ENCODE data around the gene POU6F2. TPM values are rescaled to one million over a fixed set of nuclear protein-coding genes. Genes with fewer than 3 reads are reported as not detected.

Gene POU6F2
- total RNA-seq, 4 donors from 2014 or later, result not detected

DNA sequence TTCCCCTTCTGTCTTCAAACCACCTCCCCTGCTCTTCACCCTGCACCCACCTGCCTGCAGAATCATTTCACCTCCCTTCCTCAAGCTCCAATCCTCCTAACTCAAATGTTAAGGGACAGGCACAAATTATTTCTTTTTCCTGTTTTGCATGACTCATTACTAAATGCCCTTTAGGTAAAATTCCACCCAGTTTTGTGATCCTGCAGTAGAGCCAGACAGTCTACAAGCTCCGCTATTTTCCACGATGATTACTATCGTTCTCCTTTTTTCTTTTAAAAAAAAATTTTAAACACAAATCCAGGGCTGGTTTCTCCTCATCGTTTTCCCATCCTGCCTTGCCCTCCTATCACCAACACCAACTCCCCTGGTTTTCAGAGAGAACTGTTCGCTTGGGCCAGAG lies 401.7 kb downstream of the POU6F2 start:
- no peak for ATAC-seq

DNA sequence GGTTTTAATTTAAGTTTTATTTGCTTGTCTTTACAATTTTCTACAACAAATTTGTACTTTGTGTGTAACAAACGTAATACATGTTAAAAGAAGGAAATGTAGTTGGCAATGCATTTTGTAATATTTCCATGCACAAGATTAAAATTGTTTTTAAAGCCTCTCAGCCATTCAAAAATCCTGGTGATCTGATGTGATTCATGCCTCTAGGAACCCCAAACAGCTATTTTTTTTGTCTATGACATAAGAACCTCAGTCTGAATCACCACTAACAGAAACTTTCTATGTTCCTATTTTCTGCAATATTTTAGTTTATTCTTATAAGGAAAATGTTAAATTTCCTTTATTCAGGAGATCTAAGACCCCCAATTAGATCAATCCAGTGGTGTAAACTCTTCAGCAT lies 405.4 kb downstream of the POU6F2 start:
- Histone ChIP-seq H3K27ac (no peak overlapping the region), H3K4me1 (no peaks in the 10 kb centered on the region), H3K36me3 (no peaks in the 10 kb centered on the region), H3K9me3 (no peaks in the 10 kb centered on the region), H3K27me3 (no peaks in the 10 kb centered on the region), H3K4me3 (no peak overlapping the region)
- in situ Hi-C loops (cut with MboI; ENCODE audit: low sequenced_read_pairs in 4 of 4), result no loop called here
- DNase-seq (no peak), ATAC-seq (no peak)
- TF ChIP-seq, protein P1, sequence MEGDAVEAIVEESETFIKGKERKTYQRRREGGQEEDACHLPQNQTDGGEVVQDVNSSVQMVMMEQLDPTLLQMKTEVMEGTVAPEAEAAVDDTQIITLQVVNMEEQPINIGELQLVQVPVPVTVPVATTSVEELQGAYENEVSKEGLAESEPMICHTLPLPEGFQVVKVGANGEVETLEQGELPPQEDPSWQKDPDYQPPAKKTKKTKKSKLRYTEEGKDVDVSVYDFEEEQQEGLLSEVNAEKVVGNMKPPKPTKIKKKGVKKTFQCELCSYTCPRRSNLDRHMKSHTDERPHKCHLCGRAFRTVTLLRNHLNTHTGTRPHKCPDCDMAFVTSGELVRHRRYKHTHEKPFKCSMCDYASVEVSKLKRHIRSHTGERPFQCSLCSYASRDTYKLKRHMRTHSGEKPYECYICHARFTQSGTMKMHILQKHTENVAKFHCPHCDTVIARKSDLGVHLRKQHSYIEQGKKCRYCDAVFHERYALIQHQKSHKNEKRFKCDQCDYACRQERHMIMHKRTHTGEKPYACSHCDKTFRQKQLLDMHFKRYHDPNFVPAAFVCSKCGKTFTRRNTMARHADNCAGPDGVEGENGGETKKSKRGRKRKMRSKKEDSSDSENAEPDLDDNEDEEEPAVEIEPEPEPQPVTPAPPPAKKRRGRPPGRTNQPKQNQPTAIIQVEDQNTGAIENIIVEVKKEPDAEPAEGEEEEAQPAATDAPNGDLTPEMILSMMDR (IDR thresholded peaks at IDR 0.05 in 4 of 5, conservative IDR thresholded peaks at IDR 0.05 in 1 of 5), result no peak
- TF ChIP-seq POLR2A (IDR thresholded peaks at IDR 0.05), result no peak
- intact Hi-C loops (cut with DNase I; ENCODE audit: low total_unique reads), result no loop called here

More for the DNA sequence above, 401.7 kb downstream of the POU6F2 start:
- Histone ChIP-seq H3K27me3 (no peaks in the 10 kb centered on the region), H3K4me3 (no peak overlapping the region), H3K9me3 (no peaks in the 10 kb centered on the region), H3K27ac (no peak overlapping the region), H3K4me1 (no peaks in the 10 kb centered on the region), H3K36me3 (no peaks in the 10 kb centered on the region)
- DNase-seq, result no peak
- no peak for TF ChIP-seq POLR2A (IDR thresholded peaks at IDR 0.05)
- TF ChIP-seq, protein P1 (IDR thresholded peaks at IDR 0.05 in 4 of 5, conservative IDR thresholded peaks at IDR 0.05 in 1 of 5), result no peak
- in situ Hi-C loops (cut with MboI; ENCODE audit: low sequenced_read_pairs in 4 of 4) (no loop called here), intact Hi-C loops (cut with DNase I; ENCODE audit: low total_unique reads) (no loop called here)

DNA sequence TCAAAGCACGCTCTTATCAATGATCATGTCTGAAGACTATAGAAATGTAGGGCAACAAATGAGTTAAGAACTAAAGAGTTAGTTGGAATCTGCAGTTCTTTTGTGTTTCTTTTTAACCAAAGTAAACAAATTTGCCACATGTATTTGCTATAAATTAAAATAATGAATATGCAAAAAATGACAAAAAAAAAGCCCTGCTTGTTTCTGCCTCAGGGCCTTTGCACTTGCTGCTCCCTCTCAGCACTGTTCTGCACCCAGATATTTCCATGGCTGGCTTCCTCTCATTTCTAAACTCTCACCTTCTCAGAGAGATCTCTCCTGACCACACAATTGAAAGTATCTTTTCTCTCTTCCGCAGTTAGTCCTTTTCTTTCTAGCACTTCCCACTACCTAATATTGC lies 406.7 kb downstream of the POU6F2 start:
- in situ Hi-C loops (cut with MboI; ENCODE audit: low sequenced_read_pairs in 4 of 4), result no loop called here
- no peak for ATAC-seq

DNA sequence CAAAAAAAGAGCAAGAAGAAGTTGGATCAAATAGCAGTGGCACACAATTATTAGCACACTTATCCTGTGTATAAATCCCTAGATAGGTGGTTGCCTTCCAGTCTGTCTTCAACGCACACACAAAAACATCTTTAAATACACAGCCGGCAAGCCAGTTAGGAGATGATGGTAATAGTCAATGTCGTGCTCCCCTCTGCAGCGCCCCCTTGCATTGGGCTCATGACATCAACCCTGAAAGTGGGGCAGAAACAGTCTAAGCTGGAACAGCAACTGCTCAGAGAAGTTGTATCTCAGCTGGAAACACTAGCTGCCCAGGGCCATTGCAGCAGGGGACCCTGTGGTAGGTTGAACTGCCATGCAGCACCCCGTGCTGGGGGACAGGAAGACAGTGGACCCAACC lies 409.0 kb downstream of the POU6F2 start:
- ATAC-seq, result no peak
- in situ Hi-C loops (cut with MboI; ENCODE audit: low sequenced_read_pairs in 4 of 4), result no loop called here

More for the DNA sequence above, 406.7 kb downstream of the POU6F2 start:
- Histone ChIP-seq H3K4me1 (no peaks in the 10 kb centered on the region), H3K36me3 (no peaks in the 10 kb centered on the region), H3K4me3 (no peak overlapping the region), H3K9me3 (no peaks in the 10 kb centered on the region), H3K27ac (no peak overlapping the region), H3K27me3 (no peaks in the 10 kb centered on the region)
- TF ChIP-seq, protein P1 (IDR thresholded peaks at IDR 0.05 in 4 of 5, conservative IDR thresholded peaks at IDR 0.05 in 1 of 5), result no peak
- no peak for TF ChIP-seq POLR2A (IDR thresholded peaks at IDR 0.05)
- no peak for DNase-seq
- intact Hi-C loops (cut with DNase I; ENCODE audit: low total_unique reads), result no loop called here

More for the DNA sequence above, 409.0 kb downstream of the POU6F2 start:
- no peak for TF ChIP-seq POLR2A (IDR thresholded peaks at IDR 0.05)
- TF ChIP-seq, protein P1 (IDR thresholded peaks at IDR 0.05 in 4 of 5, conservative IDR thresholded peaks at IDR 0.05 in 1 of 5), result no peak
- Histone ChIP-seq H3K36me3 (no peaks in the 10 kb centered on the region), H3K27me3 (no peaks in the 10 kb centered on the region), H3K4me3 (no peak overlapping the region), H3K4me1 (no peaks in the 10 kb centered on the region), H3K9me3 (no peaks in the 10 kb centered on the region), H3K27ac (no peak overlapping the region)
- intact Hi-C loops (cut with DNase I; ENCODE audit: low total_unique reads), result no loop called here
- DNase-seq, result no peak
